Measurements from ENCODE around the gene HOXB5.

The HOXB5 gene

DNA sequence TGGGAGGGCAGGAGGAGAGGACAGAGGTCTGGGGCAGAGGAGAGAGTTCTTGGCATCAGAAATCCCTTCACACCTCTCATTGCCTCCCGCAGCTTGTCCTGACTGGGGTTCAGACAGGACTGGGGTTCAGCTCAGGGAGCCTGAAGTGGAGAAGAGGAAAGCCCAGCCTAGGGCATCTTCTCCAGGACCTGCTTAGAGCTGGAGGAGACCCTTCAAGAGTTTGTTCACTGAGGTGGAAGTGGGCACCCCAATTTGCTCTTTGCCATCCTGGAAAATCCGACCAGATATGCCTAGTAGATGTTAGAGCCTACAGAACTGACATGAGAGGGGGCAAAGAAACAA is 5.5 kb downstream of the HOXB5 start:
- DNase-seq = no peak

DNA sequence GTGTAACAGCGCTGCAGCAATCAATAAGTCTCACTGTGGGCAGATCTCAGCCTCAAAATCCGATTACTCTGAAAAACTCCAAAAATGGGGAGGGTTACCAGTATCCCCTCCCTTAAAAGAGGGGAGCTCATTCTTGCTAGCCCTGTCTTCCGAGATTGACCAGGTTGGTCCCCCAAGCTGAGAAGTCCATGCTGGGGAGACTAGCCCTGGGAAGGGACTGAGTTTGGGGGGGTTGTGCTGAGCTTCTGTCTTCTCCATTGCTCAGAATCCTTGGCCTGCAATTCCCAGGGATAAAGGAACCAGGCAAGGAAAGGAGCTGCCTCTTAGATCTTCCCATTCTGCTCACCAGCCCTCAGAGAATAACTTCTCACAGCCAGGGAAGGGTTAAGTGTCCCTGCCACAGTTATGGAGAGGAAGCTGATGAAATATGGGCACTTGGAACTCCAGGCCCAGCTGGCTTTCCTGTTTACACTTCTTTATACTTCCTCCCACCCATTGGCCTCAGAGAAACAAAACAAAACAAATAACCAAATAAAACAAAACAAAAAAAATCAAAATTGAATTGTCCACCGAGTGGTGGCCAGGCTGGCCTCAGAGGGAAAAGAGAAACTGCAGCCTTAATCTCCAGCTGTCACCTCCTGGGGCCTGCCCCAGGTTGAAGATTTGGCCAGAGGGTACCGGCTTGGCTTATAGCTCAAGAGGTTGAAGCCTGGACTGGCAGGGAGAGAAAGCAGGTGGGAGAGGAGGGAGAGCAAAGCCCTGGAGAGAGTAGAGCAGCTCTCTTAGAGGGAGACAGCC is 6.1 kb downstream of the HOXB5 start:
- DNase-seq = no peak

DNA sequence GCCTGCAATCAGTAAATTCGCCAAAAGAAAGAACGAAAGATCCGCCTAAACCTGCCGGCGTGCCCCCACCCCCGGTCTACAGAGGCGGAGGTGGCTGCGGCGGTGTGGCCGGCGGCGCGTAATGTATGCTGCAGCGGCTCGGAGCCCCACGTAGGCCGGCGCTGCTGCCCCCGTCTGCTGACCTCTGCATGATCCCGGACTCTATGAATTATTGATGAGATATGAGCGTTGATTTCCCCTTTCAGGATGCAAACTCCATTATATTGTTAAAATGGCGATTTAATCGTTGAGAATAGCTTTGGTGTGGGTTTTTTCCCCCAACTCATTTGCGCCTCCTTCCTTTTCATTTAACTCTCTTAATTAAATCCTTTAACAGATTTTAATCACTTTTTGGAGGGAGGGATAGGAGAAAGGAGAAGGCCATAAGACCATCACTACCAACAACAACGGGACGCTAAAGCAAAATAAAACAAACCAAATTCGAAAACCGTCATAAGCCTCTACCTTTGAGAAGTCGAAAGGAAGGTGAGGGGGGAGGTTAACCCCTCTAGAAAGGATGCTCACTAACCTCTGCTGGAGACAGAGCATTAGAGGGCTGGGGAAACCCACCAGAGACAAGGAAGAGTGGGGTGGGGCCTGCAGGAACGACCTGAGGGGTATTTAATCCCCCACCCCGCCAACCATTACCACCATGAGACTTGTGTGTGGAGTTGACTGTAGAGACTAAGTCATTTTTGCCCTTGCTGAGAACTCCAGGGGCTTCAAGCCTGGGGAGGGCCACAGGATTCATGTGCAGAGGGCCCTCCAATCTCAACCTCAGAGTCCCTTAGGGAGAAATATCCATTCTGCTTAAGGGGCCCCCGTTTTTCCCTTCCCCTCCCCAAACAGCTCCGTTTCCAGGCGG is 7.0 kb downstream of the HOXB5 start:
- DNase-seq = no peak

DNA sequence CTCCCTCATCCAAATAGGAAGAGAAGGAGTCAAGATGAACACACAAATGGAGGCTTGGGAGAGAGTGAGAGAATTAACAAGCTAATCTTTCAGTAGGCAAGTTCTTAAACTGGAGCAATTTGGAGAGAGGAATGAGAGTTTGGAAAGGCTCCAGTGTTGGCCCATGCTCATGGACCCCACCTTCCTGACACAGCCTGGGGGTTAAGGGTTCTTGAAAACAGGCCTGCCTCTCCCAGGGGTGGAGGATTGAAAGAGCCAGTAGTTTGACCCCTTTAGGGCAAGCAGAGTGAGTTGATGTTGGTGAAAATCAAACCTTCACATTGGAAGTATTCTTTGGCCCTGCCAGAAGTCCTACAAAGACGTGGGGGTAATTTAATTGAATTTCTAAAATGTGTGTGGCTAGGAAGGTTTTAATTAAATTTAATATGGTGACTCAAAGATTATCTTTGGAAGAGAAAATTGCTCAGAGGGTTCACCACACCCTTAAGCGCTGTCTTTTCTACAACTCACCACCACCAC is 9.3 kb downstream of the HOXB5 start:
- no peak for DNase-seq

DNA sequence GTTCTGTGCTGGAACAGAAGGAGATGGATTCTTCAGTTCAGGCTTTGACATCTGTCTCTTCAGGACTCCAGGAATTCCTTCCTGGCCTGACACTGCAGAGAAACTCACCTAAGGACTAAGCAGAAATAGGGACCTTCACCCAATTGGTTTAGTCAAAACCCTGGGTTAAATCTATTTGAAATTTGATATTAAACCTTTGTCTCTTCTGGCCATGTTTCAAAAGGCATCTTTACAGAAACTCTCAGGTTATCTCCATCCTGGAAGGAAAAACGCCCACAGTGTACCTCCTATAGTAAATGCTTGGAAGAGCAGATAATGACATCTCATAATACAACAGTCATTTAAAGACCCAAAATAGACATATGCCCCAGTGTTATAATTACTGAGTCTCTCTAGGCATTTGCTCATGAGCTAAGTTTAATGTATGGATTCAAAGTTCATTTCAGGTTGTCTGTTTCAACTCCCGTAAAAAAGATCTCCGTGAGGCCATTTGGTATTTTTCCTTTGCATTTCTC is 9.8 kb downstream of the HOXB5 start:
- DNase-seq = no peak

DNA sequence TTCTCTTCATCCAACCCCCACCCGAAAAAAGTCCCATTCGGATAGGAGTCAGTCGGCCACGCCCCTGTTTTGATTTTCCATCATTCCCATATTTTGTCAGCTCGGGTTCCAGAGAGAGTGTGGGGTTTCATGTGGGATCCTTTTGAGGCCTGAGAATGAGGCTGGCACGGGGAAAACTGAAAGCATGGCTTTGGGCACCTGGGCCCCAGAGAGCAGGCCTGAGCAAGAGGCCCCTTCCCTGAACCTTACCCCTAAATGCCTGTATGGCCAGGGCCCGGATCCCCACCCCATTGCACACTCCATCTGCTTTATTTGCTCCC is 10.9 kb downstream of the HOXB5 start:
- DNase-seq = no peak

DNA sequence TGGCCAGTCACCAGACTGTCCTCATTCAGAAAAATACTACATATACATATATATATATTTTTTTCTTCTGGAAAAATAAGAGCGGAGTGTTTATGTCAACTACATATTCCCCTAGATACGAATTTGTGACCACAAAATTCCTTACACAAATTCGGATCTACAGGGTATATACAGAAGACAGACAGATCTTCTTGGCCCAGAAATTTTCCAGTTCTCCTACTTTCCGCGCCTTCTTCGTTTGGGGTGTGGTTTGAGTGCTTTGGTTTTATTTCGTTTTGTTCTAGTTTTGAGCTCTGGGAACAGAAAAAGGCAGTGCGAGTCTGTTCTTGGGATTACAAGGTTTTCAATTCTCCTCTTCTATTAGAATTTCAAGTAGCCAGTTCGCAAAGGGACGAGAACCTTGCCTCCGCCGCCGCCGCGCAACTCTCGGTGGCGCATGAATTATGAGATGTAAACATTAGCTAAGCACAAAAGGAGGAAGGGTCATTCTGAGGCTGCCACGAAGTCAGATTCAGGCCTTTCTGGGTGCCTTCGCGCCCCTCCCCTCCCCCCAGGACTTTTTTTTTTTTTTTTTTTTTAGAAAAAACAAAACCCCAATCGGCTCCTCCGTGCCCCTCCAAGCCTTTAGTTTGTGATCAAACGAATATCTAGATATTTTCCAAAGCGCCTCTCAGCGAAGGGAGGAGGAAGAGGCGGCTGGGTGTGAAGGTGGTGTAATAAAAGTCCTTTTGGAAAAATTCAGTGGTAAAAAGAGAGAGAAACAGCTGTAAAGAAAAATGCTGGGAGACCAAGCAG is 13.6 kb downstream of the HOXB5 start:
- DNase-seq = no peak

DNA sequence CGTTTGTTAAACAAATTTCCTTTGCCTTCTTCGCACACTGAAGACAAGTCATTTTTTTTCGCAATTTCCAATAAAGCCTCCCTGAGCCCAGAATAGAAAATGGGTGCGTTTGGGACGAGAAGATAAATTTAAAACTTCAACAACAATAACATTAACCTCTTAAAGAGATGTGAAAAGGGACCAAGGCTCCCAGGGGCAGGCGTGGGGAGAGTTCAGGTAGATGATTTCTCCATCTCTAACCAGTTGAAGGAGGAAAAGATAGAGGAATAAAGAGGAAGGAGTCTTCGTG is 14.2 kb downstream of the HOXB5 start:
- DNase-seq = no peak

DNA sequence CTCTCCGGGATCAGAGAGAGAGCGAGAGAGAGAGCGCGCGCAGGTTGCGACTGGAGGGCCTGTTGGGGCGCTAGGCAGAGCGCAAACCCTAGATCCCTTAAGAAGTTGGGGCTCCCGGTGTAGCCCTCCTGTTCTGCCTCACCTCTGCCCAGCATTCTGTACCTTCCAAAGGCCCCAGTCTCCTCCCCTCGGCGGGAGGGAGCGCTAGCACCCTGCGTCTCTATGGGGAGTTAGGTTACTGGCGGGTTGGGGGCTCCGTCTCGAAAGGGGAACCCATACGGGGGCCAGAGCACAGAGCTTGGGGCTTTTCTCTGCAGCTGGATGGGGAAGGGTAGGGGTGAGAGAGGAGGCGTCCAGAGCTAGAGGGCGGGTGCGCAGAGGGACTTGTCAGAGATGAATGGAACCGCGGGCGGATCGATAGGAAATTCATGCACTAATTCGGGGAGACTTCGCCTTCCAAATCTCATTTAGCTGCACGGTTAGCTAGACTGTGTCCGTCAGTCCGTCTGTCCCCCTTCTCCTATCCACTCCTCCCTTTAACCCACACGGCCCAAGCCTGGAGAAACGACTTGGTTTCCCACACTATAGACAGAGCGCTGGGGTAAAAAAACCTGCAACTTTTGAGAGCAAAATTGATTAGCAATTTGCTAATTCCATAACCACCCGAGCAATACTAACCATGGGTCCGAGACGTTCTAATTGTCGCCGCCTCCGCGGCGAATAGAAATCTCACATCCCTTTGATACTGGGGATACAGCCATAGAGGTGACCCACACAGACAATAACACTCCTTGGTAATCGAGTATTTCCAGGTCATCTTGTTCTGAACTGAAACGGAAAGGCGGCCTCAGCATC is 14.7 kb downstream of the HOXB5 start:
- no peak for DNase-seq

DNA sequence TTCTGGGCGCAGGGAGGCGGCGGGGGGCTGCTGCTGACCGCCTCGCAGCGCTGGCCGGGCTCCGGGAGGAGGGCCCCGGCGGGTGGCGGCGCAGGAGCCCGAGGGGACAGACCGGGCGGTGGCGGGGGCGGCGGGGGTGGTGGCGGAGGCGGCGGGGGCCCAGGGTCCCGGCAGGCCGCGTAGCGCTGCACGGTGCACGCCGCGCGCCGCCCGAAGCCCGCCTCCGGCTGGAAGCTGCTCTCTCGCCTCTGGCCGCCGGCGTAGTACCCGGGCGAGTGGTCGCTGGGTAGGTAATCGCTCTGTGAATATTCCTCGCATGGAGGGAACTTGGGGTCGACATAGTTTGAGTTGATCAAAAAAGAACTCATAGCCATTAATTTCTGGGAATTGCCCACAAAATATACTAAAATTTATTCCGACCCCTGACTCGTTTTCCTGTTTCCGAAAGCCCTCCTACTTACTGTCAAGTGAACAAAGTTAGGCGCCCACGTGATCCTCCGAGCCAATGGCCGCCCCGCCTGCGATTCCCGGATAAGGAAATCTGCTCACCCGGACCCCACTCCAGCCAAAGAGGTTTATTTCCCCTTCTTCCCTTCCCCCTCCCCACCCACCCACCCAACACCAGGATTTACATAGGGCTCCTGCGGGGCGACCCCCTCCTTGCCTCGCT is 15.5 kb downstream of the HOXB5 start, which contains the start of gene HOXB4:
TSS of gene HOXB4 (minus strand) at position 405 of the 670 bp plus-strand sequence. CDS start at position 374, 31 bp downstream.
- DNase-seq = peak; percentile 49

DNA sequence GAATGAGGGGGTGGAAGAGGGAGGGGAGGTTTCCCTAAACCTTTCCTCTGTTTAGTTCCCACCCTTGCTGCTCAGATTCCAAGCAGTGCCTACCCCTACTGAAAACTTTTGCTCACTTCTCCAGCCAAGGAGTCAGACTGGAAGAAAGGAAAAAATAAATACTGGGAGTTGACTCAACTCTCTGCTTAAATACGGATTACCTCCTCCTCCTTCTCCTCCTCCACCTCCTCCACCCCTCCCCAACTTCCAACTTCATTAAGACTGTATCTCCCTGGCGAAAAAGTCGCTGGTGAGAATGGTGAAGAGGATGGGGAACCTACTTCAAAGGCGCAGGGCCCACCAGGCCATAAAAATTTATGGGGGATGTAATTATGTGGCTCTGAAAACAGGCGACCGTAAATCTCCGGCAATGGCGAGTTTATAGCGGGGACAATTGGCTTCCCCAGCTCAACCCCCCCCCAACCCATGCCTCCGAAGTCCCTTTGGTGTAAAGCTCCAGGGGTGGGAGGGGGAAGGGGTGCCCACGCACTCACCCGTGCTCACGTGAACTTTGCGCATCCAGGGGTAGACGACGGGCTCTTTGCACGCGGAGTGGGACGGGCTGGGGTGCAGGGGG is 16.1 kb downstream of the HOXB5 start:
- DNase-seq = peak; percentile 41

DNA sequence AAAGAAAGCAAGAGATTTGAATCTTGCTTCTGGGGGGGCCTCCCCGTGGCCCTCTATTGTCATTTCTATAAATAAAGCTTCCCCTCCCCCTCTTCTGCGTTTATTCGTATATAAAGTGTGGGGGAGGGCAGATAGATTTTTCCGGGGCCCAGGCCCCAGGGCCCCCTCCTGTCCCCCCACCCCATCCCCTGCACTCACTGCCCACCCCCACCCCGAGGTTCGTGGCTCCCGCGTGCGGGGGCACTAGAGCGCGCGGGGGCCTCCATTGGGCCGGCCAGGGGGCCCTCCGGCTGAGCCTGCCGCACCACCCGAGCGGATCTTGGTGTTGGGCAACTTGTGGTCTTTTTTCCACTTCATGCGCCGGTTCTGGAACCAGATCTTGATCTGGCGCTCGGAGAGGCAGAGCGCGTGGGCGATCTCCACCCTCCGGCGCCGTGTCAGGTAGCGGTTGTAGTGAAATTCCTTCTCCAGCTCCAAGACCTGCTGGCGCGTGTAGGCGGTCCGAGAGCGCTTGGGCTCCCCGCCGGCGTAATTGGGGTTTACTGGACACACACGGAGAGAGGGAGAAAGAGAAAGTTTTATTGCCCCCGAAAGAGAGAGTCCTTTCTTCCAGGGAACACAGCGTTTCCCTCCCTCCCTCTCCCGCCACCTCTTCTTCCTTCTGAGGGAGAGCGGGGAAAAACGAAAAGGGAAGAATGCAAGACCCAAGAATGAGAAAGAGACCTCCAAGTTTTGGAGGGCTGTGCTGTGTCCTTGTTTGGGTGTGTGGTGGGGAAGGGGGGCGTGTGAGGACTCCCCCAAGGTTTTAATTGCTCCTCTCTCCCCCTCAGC is 16.9 kb downstream of the HOXB5 start:
- peak; percentile 21 for DNase-seq

DNA sequence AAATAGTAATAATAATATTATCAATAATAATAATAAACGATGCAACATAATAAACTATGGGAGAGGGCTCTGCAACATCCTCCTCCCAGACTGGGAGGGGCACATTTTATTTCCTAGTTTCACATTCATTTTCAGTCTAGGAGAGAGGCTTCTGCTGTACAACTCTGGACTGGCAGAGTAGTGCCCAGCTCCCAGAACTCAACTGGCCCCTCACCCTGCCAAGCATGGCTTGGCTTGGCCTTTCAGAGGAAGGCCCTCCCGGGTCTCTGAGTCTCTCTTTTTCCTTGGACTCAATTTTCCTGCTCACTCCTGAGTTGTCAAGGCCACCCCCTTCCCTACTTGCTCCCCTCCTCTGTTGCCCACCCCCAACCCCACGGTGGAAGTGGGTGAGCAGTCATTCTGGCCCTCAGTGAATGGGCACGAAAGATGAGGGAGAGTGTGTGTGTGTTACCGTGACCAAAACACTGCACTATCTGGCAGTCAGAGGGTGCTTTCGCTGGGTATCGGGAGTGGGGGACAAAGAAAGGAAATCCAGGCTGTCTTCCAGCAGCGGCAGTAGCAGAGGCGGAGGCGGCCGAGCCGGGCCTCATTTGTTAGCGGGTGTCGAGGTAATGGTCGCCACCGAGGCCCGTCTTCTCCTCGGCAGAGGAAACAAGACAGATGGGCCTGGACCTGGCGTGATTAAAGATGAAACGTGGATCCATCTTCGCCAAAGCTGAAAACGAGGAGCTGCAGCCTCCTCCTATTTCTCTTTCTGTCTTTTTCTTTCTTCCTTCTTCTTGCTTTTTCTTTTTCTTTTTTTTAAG is 17.7 kb downstream of the HOXB5 start:
- DNase-seq = no peak

DNA sequence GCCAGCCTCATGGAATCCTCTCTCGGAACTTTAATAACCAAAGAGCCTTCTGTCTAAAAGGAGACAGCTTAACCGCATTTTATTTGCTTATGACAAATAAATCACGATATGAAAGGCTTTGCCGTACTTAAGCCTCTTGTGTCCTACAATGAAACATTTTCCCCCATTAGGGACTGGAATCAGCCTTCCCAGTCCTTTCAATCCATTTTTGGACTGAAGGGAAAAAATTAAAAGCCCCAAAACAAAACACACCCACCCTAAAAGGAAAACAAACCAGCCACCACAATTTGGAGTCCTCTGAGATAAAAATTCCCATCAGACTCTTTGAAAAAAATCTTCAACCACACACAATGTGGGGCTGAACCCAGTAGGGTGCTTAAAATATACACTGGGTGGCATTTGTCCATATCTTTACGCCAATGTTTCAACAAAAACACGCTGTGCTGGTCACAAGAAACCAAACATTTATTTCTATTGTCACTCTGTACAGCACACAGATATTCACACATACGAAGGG is 18.5 kb downstream of the HOXB5 start:
- DNase-seq = no peak

DNA sequence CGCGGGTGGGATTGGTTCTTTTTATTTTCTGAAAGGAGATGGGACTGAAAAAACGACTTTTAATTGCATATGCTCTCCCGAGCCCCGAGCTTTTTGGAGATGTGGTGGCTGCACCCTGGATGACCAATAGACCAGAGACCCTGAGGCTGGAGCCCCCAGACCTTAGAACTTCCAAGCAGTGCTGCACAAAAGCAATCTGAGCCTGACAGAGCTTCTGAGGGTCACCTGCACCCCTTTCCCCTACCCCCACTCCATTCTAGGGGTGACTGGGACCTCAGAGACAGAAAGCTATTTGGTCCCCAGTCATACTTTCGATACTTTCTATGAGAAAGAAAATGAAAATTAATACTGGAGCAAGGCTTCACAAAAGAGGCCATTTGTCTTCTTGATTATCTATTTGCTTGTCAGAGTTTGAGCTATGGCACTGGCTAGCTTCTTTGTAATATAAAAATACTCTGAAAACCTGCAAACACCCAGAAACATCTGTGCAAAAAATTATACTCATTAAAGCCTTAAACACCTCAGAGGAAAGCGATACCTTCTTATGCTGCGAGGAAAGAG is 19.0 kb downstream of the HOXB5 start:
- DNase-seq = no peak

DNA sequence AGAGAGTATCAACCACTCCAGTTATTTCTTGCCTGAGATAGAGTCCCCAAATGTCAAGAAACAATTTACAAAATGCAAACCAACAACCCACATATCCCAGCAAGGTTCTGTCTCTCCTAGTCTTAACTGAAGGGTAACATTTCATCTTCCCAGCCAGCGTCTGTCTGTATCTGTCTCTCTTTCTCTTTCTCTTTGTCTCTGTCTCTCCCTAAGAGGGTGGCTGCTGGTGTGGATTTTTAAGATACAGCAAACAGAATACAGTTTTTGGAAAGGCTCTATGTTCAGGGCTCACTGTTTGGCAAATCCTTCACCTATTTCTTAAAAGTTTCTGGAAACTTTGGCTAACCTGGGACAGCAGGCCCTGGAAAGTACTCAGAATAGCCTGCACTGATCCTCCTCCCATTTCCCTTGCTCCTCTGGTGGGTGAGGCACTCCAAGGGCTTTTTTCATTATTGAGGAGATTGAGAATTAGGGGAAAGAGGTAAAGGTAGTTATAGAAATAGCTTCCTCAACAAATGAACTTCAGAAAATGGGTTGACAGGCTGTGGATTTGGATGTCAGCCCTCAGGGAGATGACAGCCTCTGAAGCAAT is 21.7 kb downstream of the HOXB5 start:
- DNase-seq = no peak

DNA sequence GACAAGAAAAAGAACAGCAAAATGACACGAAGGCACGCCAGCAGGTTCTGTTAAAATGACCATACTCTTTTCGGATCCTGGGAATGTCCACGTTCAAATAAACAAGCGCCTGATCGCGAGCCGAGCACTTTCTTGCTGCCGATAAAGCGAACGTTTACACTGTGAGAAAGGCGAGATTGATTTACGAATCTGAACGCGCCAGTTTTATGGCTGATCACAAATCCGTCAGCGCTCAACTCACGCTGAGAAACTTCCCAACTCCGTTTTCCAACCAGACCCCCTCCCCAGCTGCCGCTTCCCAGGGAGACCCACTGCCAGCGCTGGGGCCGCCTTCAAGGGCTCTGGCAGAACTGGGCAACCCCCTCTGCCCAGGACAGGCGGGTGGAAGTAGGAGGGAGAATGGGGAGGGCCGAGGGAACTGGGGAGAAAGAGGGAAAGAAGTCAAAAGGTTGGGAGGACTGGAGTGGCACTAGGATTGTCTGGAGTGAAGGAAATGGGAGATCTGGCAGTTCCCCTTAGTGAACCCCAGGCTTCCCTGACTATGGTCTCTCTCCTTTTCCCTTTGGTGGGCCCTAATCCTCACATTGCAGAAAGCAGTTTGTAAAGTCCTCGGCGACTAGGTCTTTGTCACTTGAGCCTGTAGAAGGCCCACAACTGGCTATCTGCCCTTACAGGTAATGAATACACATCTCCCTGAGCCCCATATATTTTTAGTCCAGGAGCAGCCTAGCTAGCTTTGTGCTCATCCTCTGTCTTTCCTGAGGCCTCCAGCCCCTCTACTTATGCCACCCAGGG is 22.4 kb downstream of the HOXB5 start:
- no peak for DNase-seq
